GM03348 (cell line): ENCODE data around the gene PLCB4.
A peak's percentile ranks its signal among the peaks of the same experiment; 100 is the strongest.

Experiments used
- DNase-seq: peaks from one replicate; pipeline ENCODE4 v3.0.0; 2012; ENCODE audit warnings: low spot score

PLCB4 gene

DNA sequence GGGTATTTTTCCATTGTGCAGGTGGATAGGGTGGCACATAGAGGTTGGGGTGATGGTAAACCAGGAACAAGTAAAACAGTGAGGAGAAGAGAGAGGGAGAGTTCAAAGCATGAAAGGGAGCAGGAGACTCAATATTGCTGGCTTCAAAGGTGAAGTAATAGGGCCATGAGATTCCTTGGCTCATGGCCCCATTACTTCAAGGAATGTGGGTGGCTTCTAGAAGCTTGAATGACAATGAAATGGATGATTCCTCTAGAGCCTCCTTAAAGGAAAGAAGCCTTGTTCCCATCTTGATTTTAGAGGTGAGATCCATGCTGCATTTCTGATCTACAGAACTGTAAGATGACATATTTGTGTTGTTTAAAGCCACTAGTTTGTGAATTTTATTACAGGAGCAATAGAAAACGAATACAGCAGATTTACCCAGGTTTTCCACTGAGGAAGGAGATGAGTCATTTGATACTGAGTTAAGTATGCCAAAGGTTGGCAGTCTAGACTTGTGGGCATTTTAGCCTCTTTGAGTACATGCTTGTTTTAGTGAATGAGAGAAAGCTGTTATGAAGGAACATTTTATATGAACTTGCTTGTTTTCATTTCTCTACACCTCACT lies 110.4 kb downstream of the PLCB4 start:
- DNase-seq: peak; percentile 16

DNA sequence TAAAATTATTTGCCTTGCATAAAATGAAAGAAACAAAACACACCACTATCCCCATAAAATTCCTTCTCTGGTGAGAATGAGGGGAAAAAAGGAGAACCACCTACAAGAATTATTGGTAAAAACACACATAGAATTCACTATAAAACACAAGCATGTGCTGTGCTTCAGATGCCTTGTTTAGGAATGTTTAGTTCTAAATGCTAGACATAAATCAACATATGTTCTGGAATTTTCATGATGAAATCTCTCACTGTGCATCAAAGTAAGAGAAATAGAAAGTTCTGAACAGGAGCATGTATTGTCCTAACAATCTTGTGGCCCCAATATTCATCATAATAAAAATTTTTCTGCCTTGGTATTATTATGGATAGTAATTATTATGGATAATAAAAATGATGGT lies 111.0 kb downstream of the PLCB4 start:
- DNase-seq: no peak

DNA sequence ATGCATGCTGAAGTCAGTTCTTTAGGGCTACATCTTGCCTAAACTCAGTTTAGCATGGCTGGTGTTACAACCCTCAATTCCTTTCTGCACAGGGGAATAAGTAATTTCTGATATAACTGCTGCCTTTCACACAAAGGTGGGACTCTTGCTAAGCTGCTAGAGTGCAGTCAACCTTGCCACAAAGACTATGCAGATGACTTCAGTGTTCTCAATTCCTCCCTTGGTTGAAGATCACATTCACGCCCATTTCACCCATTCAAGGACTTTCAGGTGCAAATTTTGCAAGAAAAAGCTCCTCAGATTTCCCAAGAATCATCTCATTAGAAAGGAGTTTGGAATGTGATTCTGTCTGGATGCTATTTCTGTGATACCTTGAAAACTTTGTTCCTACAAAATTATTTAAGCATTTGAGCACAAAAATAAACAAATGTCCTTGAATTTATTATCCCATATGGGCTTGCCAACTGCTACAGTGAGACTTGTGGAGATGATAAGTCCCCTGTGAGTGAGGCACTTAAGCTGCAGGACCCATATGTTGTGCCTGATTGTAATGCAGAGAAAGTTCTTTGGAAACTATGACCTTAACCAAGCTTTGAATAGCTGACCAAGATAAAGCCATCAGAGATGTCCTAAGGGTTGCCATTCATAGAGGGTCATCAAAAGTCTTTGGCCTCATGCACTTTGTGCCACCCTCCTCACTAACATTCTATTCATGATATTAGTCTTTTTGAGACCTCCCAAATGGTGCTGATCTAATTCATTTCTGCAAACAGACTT lies 111.8 kb downstream of the PLCB4 start:
- DNase-seq: no peak

GRCh38 chr20:9185511-9185910 lies 116.6 kb downstream of the PLCB4 start:
- no peak for DNase-seq

DNA sequence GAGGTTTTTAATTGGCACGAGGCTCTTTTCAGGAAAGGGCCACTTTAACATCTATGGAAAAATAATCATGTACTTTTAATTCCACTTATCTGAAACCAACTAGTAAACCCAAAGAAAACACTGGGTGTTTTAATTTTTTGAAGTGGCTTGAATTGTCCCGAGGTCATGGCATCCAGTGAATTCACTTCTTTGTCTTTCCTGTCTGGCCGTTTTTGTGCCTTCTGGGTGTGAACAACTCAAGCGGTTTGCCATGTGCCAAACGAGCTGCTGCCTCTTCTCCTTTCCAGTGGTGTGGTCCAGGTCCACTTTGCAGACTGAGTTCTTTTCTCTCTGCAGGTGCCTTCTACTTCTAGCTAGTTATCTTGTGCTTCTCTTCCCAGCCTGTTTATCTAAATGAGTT lies 117.5 kb downstream of the PLCB4 start:
- DNase-seq: no peak

- no peak for DNase-seq
Measured at GRCh38 chr20:9195031-9195430, 126.1 kb downstream of the PLCB4 start.

GRCh38 chr20:9196110-9196509 lies 127.2 kb downstream of the PLCB4 start:
- DNase-seq: no peak

DNA sequence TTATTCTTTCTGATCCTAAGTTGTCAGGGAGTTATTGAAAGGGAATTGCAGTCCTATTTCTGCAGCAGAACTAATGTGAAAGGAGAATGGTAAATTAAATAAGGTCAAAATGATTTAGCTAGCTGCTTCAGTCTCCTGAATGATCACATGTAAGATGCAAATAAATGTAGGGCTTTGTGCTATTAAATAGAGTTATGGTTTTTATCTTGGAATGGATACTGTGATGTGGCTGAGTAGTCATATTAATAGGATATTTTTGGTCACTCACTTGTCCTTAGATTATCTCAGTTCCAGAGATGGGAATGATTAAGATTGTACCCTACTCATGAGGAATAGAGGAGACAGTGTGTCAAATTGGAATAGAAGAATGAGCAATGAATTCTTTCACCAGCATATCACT lies 129.6 kb downstream of the PLCB4 start:
- DNase-seq: no peak

DNA sequence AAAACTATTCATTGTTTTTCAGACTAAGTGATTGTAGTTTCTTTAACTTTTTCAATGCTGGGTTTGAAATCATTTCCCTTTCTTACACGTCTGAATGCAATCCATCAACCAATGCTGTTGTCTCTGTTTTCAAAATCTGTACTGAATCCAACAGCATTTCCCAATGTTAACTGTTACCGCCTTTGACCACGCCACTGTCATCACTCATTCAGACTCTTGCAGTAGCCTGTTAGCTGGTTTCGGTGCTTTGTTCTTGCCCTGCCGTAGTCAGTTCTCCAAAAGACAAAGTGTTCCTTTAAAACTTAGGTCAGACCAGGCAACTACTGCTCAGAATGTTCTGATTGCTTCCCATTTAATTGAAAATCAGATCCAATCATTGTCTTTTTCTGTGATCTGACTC lies 131.3 kb downstream of the PLCB4 start:
- no peak for DNase-seq

GRCh38 chr20:9200620-9201019 lies 131.7 kb downstream of the PLCB4 start:
- peak; percentile 51 for DNase-seq

GRCh38 chr20:9202420-9203080 lies 133.7 kb downstream of the PLCB4 start:
- DNase-seq: no peak

GRCh38 chr20:9203081-9203447 lies 134.2 kb downstream of the PLCB4 start:
- no peak for DNase-seq

- no peak for DNase-seq
Measured at GRCh38 chr20:9204979-9205378, 136.1 kb downstream of the PLCB4 start.

DNA sequence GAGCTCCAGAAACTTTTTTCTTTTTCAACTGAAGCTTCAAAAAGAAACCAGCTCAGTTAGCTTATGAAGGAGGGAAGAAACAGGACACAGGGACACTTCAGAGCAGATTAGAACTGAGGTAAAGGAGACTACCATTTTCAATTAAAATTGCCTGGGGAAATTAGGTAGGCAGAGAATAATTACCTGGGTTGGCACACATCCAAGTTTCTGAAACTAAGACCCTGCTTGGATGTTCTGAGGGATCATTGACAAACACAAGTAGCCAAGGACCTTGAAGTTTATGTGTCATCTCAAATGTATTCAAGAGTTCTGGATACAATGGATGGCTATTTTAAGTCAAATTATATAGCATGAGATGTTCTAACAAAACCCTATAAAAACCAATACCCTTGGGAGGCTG lies 137.6 kb downstream of the PLCB4 start:
- DNase-seq: no peak

- DNase-seq: no peak
Measured at GRCh38 chr20:9207253-9207652, 138.4 kb downstream of the PLCB4 start.

GRCh38 chr20:9210356-9210755 lies 141.5 kb downstream of the PLCB4 start:
- no peak for DNase-seq

- no peak for DNase-seq
Measured at GRCh38 chr20:9211016-9211760, 142.3 kb downstream of the PLCB4 start.

DNA sequence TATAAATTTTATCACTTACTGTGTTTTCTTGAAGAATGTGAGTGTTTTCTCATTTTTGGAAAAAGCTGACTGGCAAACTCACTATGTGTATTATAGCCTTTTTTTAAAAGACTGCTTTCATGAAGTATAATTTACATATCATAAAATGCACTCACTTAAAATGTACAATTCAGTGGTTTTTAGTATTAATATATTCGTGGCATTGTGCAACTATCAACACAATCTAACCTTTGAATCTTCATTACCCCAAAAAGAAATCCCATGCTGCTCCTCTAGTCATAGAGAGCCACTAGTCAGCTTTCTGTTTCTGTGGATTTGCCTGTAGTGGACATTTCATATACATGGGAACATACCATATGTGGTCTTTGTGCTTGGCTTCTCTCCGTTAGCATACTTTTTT lies 143.8 kb downstream of the PLCB4 start:
- DNase-seq: no peak

DNA sequence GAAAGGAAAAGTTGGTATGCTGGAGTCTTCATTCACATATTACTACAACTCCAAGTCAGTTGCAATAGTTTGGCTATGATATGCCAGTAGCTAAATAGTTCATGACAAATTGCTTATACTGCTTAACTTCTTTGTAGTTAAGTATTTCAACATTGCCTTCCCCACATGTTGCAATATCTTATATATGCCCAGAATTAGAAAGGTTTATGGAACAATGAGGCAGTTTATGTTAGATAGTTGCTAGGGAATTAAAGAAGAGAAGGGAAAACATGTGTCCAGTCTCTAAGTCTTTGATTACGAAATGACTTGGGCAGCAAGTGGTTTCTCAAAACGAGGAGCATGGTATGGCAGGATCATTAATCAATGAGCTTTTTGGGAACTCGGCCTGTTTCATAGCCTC lies 145.8 kb downstream of the PLCB4 start:
- peak; percentile 65 for DNase-seq

- DNase-seq: no peak
Measured at GRCh38 chr20:9215539-9215938, 146.7 kb downstream of the PLCB4 start.

GRCh38 chr20:9218531-9218961 lies 149.7 kb downstream of the PLCB4 start:
- DNase-seq: peak; percentile 47

DNA sequence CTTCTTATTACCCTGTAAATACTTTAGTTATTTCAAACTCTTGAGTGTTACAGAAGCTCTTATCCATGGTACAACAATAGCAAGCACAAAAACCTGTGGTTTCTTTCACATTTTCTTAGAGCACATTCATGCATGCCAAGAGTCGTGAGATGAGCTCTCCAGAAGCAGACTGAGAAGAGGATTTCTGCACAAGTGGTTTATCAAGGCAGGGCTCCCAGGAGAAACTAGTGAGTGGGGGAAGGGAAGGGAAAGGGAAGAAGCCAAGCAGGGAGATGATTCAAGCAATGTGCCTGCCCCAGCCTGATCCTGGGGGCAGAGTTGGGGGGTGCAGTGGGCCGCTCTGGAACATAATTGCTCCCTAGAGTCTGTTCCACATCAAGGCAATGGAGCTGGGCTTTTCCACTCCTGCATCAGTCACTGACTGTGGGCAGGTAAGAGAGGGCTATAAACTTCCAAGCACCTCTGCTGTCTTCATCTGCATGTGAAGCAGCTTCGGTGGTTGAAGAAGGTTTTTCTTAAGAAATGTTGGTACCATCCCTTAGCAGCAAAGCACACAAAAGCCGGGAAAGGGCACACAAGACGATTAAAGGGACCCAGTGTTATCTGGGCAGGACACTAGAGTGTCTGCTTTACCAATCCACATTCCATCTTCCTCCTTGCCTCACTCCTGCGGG lies 152.1 kb downstream of the PLCB4 start:
- DNase-seq: peak; percentile 67
